ENCODE results near the gene RNU6-9.

Gene RNU6-9

GRCh38 chr19:937259-937694 is 44.0 kb downstream of the RNU6-9 start:
- peak; percentile 25 to 48 for DNase-seq

GRCh38 chr19:938233-938923 is 45.1 kb downstream of the RNU6-9 start:
- DNase-seq: no peak

GRCh38 chr19:939439-939838 is 46.2 kb downstream of the RNU6-9 start:
- no peak for DNase-seq

- no peak for DNase-seq
Measured at GRCh38 chr19:939922-940321, 46.6 kb downstream of the RNU6-9 start.

- peak; percentile 67 to 70 for DNase-seq
Measured at GRCh38 chr19:940591-941291, 47.5 kb downstream of the RNU6-9 start.

- DNase-seq: no peak
Measured at GRCh38 chr19:941292-942132, 48.2 kb downstream of the RNU6-9 start.

- DNase-seq: no peak
Measured at GRCh38 chr19:942133-942645, 48.9 kb downstream of the RNU6-9 start.

All from activated CD4-positive, alpha-beta T cell treated with anti-CD3 and anti-CD28 coated beads for 4 hours (primary cell).